Pulmonary artery endothelial cell (primary cell): Measurements from ENCODE around the gene PCNX3. TPM values are rescaled to one million over a fixed set of nuclear protein-coding genes. Genes with fewer than 3 reads are reported as not detected.
A peak's percentile ranks its signal among the peaks of the same experiment; 100 is the strongest.
"Not testable (repeated sequence)": the region's sequence is repeated elsewhere in the genome, so short reads cannot be mapped to it uniquely, and the experiment has no call there.

Experiments used
- DNase-seq: peaks from one replicate; pipeline ENCODE4 v3.0.0-alpha.2; 2011; ENCODE audit warnings: low read depth, low spot score
- total RNA-seq: library from RNA; depleted of rRNA; stranded (reverse); fragments of >200 nt; gene quantifications from 2 replicates; pipeline ENCODE4 v1.2.3, GENCODE V29; 2014

The PCNX3 gene
- total RNA-seq, 1 donor from 2014 or later: 14.3 TPM

DNA sequence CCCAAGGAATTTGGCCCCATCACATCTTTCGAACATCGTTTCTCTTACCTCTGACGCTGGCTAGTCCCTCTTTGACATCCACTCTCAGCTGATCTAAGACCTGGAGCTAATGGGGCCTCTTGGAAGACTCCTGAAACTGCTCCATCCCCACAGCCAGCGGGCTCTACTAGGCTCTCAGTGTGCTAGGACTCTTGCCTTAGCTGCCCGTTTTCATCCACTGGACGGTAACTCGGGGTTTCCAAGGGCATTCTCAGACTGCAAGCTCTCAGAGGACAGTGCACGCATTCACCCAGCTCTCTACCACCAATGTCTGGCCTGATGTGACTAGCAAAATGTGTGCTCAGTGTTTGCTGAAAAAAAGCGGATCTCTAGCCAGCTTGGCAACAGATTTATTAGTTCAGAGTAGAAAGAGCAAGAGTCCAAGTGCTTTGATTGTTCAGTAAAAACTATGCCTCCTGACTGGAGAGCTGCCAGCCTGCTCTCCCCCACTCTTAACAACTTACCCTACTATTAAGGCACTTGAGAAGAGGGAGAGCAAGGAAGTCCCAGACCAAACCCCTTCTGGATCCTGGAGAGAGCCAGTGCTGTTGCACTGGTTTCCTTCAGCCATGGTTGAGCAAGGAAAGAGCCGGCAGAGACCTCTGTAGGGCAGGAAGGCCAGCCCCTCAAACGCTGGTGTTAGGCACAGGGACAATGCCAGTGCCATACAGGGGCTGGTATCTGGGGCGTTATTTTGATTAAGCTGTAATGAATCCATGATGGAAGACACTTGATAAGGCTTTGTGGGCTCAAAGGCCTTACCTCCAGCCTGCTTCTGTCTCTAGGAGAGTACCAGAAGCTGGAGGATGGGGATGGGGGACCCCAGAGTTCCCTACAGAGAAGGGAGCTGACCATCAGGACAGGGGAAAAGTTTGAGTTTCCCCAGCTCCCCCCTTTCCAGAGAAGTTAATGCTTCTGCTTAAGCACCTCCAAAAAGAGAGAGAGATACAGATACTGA lies 38.0 kb downstream of the PCNX3 start:
- DNase-seq: no peak

- no peak for DNase-seq
Measured at GRCh38 chr11:65654375-65655349, 39.1 kb downstream of the PCNX3 start.

DNA sequence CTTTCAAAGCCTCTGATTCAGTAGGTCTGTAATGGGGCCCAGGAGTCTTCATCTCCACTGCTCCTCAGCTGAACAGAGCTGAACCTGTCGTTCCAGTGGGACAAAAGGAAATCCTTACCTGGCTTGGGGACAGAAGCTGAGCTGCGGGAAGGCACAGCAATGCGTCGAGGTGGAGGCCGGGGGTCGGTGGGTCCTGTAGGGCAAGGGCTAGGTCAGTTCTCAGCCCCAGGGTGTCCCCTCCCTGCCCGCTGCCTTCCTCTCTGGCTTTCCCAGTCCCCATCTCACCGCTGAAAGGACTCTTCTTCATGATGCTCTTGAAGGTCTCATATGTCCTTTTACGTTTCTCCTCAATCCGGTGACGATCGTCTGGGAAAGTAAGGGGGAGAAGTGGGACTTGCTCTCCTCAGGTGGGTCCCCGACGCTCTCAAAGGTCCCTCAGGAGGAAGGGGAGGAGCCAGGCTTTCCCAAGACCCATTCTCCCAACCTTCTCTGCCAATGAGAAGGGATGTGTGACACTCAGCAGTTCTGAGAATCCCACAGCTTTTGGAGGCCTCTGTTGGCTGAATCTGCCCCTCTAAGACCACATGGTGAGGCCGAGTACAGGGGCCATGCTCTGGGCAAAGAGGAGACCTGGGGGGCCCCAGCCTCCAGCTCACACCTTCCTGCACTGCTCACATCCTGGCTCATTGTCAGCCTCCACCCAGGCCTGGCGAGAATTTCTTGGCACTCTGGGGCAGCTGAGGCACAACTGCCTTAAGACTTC lies 40.2 kb downstream of the PCNX3 start:
- no peak for DNase-seq

DNA sequence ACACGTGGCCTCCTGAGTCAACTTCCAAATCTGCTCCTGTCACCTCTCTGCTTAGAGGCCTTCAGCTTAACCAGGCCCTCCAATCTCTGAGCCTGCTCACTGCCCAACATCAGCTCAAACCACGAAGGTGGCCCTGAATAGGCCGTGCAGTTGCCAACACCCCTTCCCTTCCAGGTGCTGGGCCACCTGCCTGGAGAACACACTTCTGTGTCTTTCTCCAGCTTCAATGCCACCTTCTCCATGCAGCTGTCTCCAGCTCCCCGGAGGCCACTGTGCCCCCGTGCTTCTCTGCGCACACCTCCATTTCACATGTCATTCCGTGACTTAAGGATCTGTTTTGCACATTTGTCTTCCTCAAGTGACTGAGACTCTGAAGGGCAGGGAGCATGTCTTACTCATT lies 41.9 kb downstream of the PCNX3 start:
- DNase-seq: no peak

DNA sequence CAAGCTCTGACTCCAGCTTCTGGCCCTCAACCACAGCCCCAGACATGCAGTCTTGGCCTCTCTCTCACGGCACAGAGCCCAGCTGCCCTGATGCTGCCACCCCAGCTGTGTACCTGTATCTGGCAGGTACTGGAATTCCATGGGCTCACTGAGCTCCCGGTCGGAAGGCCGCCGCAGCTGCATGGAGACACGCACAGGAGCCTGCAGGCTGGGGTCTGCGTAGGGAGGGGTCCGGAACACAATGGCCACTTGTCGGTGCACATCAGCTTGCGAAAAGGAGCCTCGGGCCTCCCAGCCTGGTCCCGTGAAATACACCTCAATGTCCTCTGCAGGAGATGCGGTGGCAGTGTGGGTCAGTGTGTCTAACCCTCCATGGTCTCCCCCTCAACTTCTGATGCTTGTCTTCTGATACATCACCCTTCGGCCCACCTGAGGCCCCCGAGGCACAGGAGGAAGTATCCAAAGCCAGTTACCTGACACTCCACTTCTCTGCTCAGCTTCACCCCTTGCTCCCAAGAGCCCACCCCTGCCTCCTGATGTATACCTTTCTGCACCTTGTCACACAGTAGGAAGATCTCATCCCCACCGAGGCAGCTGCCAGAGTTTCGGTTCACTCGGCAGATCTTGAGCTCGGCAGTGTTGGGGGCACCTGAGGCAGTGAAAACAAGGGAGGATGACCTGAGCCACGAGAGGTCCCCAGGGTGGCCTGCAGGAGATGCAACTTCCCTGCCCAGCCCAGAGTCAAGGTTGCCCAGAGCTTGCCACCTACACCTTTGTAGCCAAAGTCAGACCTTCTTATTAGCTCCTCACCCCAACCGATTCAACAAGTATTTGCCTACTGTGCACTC lies 42.8 kb downstream of the PCNX3 start:
- no peak for DNase-seq

DNA sequence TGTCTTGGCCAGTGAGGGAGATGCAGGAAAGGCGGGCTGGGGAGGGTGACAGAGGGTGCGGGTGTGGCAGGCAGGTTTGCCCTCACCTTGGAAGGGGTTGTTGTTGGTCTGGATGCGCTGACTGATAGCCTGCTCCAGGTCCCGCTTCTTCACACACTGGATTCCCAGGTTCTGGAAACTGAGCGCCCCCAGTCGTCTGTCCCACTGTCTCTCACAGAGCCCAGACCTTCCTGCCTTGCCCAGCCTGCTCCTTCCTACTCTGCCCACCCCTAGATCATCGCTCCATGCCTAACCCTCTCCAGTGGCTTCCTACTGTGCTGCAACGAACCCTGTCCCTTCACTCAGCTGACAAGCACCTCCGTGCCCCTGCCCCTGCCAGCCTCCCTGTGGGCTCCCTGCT lies 44.5 kb downstream of the PCNX3 start:
- DNase-seq: no peak

DNA sequence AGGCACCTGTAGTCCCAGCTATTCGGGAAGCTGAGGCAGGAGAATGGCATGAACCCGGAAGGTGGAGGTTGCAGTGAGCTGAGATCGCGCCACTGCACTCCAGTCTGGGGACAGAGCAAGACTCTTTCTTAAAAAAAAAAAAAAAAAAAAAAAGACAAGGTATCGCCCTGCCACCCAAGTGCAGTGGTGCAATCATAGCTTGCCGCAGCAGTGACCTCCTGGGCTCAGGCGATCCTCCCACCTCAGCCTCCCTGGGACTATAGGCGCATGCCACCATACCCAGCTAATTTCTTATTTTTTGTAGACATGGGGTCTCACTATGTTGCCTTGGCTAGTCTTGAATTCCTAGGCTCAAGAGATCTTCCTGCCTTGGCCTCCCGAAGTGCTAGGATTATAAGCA lies 45.3 kb downstream of the PCNX3 start:
- not testable (repeated sequence) for DNase-seq

DNA sequence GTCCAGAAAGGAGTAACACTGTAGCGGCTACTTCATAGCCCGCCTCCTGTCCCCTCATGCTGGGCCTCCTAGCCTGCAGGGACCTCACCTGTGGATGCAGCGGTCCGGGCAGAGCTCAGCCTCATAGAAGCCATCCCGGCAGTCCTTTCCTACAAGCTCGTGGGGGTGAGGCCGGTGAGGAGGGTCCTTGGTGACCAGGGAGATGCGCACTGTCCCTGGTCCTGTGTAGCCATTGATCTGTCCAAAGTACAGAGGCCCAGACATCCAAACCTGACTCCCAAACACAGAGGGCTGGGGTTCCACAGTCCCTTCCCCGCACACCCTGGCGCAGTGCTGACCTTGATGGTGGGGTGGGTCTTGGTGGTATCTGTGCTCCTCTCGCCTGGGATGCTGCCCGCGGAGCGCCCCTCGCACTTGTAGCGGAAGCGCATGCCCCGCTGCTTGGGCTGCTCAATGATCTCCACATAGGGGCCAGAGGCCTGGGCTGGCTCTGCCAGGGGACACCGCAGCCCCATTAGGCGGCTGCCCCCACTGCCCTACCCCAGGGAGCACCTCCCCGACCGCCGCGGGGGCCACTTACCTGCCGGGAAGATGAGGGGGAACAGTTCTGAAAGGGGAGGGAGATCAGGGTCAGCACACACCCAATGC lies 46.1 kb downstream of the PCNX3 start:
- no peak for DNase-seq

- no peak for DNase-seq
Measured at GRCh38 chr11:65662247-65662798, 46.7 kb downstream of the PCNX3 start.

GRCh38 chr11:65662799-65663638 lies 47.4 kb downstream of the PCNX3 start, which contains the start of gene RELA:
Gene RELA (minus strand): TSS chr11:65662916. CDS start chr11:65662832, 84 bp downstream.
- DNase-seq: peak; percentile 71

- DNase-seq: no peak
Measured at GRCh38 chr11:65663639-65664200, 48.1 kb downstream of the PCNX3 start.

- no peak for DNase-seq
Measured at GRCh38 chr11:65672180-65672860, 56.7 kb downstream of the PCNX3 start.

DNA sequence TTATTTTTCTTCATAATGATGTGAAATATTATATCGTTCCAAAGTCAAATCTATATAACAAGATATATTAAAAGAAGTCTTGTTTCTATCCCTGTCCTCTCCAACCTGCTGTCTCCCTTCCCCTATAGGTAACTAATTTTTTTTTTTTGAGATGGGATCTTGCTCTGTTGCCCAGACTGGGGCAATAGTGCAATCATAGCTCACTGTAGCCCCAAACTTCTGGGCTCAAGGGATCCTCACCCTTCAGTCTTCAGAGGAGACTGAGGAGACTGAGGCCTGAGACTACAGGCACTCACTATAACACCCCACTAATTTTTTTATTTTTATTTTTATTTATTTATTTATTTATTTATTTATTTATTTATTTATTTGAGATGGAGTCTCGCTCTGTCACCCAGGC lies 57.4 kb downstream of the PCNX3 start:
- no peak for DNase-seq

- DNase-seq: no peak
Measured at GRCh38 chr11:65680192-65680743, 64.7 kb downstream of the PCNX3 start.

- not testable (repeated sequence) for DNase-seq
Measured at GRCh38 chr11:65683480-65683879, 67.9 kb downstream of the PCNX3 start.

GRCh38 chr11:65685981-65686380 lies 70.4 kb downstream of the PCNX3 start:
- no peak for DNase-seq
